Right renal pelvis (tissue), 4 donors: ENCODE data around the gene IER2. TPM values are rescaled to one million over a fixed set of nuclear protein-coding genes. Genes with fewer than 3 reads are reported as not detected.

Source experiments
- DNase-seq, 4 donors: peaks; one replicate each; pipeline ENCODE4 v3.0.0-alpha.2; 2013; ENCODE audit warnings: low read depth in 4 of 4, low spot score in 3 of 4, missing footprints in 1 of 4
- polyA plus RNA-seq, 4 donors: library from polyadenylated mRNA; unstranded; fragments of 120-200 nt; gene quantifications; one replicate each; pipeline ENCODE4 v1.2.1, GENCODE V29; 2013; ENCODE audit not compliant: insufficient read length in 4 of 4

IER2 gene
- polyA plus RNA-seq, 4 donors = 65.7 to 146 (median 88.8) TPM

DNA sequence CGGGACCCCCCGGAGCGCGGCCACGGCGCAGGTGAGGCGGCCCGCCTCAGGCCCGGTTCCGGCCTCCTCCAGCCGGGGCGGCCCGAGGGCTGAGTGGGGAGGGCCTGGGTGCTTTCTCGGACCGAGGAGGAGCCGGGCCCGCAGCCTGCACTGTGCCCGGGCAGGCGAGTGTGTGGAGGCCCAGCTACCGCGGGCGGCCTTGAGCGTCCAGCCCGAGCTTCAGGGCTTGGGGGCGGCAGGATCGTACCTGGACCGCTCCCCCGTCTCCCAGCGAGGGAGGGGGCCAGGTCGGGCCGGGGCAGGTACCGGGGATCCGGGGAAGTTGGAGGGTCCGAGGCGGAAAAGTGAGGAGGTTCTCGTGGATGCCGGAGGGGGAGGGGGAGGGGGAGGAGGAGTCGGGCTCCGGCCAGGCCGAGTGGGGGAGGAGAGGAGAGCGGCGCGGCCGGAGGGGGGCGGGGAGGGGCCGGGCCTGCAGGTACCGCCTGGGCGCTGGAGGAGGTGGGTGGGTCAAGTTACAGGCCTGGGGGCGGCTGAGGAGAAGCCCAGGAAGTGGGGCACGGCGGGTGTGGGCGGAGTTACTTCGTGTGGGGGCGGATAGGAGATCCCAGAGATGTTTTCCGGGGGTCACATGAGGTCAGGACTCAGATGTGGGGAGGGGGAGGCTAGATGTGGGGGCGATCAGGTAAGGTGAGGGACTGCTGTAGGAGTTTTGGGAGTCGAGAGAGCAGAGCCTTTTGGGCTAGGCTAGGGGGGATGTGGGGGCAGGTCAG lies 31.6 kb upstream of the IER2 start:
- peak in 1 of 4 donors; percentile 70 for DNase-seq

DNA sequence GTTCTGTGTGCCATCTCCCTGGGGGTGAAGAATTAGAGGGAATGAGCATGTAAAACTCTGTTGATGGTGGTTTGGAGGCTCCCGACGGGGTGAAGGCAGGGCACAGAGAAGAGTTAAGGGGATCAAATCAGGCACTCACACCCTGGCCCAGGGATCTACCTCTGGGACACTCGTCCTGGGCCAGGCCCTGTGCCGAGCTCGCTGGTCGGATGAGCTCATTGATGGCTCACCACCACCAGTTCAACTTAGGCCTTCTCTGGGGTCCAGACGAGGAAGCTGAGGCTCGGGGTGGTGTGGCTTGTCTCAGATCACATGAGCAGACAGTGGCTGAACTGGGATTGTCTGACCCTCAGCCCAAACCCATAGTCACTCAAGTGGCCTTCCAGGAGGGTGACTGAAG lies 30.6 kb upstream of the IER2 start:
- no peak for DNase-seq

DNA sequence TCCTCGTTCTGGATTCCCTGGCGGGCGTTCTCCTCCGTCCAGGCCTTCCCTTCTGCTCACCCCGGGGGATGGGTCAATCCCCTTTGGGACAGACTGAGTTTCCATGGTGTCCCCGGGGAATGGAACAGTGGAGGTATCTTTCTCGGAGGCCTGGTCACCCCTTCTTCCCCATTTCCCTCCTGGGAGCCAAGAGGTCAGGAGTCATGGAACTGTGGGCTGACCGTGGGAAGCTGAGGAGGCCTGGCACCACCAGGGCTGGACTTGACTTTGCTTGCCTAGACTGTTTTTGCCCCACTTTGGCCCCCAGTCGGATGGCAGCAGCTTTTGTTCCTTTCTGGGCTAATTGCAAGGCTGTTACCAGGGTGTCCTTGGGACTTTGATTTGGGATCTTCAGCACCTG lies 30.2 kb upstream of the IER2 start:
- no peak for DNase-seq

DNA sequence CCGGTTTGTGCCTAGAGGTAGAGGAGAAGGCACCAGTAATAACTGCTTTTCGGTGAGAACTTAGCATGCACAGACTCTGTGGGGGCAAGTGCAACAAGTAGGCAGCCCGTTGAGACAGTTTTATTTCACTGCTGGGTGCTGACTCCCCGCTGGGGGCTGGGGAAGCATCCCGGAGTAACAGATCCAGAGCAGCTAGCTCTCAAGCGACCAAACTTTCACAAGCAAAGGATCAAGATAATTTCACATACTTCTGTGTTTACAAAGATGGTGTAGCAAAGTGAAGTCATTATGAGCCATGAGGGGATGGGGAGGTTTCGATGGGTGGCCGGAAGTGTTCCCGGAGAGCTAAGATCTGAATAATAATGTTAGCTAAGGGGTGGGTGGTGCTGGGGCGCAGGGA lies 29.4 kb upstream of the IER2 start:
- no peak for DNase-seq

DNA sequence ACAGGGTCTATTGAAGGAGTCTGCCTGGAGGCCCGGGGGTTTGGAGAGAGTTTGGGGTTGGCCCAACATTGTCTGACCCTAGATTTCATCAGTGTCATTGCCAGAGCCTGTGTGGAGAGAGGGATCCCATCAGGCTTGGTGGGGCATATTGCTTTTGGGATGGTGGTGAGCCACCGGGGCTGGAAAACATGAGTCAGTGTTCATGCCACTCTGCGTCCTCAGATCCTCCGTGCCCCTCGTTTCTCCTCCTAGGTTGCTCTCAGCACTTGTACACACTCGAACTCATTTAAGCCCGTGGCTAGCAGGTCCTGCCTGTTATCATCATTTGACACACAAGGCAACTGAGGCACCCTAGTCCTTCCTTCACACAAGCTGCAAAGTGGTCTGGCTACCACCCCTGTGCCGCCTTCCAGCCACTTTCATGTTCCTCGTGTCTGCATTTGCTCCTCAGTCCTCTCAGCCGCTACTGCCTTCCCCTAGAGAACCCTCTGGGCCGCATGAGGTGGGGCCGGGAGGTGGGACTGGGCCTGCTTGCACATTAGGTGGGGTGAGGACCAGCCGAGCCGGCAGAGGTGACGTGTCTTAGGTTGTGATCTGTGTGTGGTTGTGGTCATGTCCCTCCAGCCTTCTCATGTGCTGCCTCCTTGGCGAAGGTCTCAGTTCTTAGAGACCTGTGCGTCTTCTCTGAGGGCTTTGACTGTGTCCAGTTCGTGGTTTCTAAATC lies 28.5 kb upstream of the IER2 start:
- no peak for DNase-seq

DNA sequence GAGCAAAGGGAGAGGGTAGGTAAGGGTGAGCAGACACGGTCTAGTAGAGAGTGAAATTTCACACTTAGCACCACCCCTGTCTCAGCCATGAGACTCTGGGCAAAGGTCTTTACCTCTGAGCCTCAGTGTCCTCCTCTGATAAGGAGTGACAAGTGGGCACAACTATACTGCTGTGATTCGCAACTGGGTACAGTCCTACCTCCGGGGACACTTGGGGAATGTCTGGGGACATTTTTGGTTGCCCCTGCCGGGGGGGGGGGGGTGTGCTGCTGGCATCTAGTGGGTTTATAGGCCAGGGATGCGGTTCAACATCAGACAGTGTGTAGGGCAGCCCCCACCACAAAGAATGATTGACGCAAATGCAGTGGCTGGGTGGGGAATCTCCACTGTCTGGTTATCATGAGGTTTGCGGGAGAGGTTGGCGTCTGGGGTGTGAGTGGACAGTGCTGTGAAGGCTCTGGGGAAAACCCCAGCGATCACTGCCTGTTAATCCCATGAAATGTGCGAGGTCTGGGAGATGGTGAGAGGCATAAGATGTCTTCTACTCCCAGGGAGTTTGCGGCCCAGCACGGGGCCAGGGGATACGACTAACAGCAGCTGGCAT lies 27.8 kb upstream of the IER2 start:
- DNase-seq = no peak

DNA sequence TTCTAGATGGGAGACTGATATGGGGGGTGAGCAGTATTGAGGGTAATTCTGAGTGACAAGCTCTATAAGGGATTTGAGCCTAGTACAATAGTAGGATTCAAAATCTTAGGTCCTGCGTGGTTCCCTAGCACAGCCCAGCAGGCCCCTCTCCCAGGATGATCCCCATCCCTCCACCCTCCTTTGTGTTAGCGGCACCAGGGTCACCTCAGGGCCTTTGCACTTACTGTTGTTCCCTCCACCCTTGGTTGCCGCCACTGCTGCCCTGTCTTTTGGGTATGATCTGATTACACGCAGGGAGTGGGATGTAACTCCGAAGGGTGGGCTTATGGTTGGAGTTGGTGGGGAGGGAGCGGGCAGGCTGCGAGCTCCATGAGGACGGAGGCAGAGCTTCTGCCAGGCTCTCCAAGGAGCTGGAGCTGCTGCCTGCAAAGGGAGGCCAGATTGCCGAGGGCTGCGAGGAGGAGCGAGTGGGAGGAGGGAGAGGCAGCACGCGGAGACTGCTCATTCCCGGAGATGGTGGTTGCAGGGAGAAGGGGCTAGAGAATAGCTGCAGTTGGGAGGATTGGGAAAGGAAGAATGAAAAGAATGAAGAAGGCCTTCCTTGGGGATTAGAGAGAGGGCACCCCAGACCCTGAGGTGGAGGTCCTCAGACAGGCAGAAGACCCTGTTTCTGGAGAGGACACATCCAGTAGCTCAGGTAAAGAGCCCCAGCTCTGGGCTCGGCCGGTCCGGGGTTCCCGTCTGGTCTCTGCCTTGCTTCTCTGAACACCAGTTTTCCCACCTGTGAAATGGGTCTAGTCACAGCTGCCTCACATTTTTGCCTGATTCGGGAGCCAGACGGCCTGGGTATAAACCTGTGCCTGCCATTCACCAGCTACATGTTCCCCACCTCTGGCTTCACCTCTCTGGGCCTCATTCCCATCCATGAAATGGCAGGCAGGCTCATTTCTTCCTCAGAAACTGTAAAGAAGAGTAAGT lies 26.9 kb upstream of the IER2 start:
- no peak for DNase-seq

DNA sequence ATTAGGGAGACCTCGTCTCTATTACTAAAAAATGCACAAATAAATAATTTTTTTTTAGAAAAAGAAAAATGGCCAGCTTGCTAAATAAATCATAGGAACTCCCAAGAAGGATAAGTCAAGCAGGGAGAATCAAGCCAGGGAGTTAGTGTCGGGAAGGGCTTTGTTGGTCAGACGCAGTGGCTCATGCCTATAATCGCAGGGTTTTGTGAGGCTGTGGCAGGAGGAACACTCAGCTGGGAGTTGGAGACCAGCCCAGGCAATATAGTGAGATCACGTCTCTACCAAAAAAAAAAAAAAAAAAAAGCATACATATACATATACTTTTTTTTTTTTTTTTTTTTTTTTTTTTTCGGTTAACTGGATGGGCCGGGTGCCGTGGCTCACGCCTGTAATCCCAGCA lies 23.2 kb upstream of the IER2 start:
- no peak for DNase-seq

DNA sequence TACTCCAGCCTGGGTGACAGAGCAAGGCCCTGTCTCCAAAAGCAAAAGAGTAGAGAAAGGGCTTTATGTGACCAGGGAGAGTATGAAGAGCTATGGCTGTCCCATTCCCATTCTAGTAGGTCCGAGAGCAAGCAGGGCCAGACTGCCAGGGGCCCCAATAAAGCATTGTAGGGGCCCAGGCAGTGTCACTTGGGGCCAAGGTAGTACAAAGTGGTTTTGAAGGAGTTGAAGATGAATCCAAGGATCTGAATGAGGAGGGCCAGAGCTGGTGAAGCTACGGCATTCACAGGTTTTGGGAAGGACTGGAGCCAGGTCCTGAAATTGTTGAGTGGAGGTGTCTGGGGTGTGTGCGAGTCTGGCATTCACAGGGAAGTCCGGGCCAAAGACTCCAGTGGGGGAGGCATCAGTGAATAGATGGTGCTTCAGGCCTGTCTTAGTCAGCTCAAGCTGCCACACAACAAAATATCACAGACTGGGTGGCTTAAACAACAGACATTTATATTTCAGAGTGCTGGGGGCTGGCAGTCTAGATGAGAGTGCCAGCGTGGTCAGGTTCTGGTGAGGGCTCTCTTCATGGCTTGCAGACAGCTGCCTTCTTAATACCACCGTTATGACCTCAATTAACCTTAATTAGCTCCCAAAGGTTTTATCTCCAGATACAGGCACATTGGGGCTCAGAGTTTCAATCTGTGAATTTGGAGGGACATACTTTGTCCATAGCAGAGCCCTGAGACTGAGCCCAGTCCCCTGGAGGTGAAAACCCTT lies 22.2 kb upstream of the IER2 start:
- DNase-seq = no peak

DNA sequence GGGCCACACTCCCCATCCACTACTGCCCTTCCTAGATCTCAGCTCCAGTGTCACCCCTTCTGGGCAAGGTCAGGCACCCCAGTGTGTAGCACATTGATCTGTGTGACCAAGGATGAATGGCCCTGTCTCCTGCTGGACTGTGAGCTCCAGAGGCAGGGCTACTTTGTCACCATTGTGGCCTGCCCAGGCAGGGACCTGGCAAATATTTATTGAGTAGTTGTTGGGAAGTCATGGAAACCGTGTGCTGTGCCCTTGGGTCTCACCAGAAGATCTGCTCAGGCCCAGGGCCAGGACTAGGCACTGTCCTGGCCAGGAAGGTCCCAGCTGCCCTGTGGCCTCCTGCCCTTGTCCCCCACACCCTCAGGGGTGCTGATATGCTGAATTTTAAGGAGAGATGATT lies 21.6 kb upstream of the IER2 start:
- no peak for DNase-seq

DNA sequence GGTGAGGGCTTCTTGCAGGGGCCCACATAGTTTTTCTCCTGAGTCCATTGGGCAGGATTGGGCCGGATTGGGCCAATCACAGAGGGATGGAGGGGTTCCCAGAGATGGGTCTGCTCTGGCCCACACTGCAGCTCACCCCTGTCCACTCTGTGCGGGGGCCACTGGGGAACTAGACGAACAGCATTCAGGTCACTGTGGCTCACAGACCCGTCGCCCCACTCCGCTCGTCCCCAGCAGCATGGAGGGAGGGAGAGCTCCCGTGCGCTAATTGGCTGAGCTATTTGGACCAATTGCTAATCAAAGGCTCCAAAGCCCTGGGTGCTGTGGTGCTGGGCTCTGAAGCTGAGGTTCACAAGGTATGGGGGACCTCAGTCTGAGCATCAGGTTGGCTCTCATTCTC lies 20.8 kb upstream of the IER2 start:
- no peak for DNase-seq

DNA sequence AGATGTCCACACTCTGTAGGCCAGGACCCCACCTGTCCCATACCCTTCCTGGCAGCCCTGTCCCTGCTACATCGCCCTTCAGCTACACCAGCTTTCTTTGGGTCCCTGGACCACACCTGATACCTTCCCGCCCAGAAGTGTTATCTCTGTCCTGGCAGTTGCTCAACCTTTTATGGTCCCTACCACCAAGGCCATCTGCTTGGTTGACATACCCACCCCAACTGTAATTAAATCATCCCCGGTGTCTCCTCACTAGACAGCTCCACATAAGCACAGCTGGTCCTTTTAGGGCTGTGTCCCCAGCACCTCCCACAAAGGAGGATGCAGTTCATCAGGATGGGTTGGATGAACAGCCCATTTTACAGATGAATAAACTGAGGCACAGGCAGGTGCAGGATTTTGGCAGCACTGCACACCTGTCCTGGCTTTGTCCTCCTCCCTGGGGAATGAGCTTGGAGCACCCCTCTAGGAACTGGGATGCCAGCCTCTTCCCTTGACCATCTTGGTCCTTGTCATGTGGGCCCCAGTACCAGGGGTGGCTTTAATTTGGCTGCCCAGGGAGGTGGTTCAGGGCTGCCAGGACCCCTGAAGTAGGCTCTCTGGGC lies 19.2 kb upstream of the IER2 start:
- DNase-seq = no peak

DNA sequence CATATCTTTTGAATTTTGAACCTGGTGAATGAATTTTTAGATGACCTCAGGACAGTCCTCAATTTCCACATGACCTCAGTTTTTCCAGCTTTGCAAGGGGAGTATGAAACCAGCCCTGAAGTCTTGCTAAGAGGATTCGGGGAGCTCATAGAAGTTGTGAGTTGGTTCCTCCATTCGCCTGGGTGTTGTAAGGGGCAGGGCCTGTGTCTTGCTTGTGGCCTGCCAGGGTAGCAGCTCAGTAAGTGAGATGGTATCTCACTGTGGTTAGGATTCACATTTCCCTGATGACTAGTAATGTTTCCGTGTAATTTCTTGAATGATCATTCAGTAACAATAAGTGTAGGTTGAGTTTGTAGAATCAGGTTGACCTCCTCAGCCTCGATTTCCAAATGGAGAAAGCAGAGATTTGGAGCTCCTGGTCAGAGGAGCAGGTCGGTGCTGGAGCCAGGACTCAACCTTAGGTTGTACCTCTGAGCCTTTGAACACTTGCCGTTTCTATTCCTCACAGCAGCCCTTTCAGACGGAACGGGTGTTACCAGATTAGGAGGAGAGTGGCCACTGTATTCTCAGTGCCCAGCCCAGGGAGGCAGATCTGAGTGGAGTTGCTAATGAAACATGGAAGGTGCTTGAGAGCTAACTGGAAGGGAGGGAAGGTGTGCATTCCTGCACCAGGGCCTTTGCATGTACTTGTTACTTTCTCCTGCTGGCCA lies 17.6 kb upstream of the IER2 start:
- DNase-seq = no peak

DNA sequence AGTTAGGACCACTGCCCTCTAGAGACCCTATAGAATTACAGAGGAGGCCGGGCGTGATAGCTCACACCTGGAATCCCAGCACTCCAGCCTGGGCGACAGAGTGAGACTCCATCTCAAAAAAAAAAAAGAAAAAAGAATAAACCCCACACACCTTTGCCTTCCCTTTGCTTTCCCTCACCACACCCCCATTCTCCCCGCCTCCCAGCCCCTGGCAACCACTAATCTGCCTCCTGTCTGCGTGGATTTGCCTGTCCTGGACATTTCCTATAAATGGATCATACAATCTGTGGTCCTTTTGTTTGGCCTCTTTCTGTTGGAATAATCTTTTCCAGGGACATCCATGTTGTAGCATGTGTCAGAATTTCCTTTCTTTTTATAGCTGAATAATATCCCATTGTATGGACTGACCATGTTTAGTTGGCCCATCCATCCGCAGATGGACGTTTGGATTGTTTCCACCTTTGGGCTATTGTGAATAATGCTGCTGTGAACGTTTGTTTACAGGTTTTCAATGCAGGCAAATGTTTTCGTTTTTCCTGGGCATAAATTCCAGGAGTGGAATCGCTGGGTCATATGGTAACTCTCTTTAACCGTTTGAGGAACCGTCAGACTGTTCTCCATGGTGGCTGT lies 16.9 kb upstream of the IER2 start:
- DNase-seq = no peak

DNA sequence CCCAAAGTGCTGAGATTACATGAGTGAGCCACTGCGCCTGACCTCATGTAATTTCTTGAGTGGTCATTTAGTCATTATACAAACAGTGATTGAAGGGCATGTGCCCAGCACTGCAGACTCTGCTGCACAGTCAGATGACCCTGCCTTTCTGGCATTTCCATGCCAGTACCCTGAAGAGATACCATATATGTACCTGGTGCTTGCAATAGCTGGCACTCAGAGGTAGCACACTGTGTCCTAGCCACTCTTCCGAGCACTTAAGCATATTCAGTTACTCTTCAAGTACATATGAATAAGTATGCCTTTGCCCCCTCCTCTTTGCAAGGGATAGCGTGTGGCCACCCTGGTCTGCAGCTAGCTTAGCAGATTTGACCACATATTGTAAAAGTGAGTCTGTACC lies 15.6 kb upstream of the IER2 start:
- no peak for DNase-seq

DNA sequence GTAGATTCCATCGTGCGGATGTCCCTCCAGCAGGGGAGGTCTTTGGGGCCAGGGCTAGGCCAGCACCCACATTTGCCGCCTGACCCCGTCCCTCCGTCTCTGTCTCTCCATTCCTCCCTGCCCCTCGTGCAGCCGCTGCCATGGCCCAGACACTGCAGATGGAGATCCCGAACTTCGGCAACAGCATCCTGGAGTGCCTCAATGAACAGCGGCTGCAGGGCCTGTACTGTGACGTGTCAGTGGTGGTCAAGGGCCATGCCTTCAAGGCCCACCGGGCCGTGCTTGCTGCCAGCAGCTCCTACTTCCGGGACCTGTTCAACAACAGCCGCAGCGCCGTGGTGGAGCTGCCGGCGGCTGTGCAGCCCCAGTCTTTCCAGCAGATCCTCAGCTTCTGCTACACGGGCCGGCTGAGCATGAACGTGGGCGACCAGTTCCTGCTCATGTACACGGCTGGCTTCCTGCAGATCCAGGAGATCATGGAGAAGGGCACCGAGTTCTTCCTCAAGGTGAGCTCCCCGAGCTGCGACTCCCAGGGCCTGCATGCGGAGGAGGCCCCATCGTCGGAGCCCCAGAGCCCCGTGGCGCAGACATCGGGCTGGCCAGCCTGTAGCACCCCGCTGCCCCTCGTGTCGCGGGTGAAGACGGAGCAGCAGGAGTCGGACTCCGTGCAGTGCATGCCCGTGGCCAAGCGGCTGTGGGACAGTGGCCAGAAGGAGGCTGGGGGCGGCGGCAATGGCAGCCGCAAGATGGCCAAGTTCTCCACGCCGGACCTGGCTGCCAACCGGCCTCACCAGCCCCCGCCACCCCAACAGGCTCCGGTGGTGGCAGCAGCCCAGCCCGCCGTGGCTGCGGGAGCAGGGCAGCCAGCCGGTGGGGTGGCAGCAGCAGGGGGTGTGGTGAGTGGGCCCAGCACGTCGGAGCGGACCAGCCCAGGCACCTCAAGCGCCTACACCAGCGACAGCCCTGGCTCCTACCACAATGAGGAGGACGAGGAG lies 14.8 kb upstream of the IER2 start:
- no peak for DNase-seq

DNA sequence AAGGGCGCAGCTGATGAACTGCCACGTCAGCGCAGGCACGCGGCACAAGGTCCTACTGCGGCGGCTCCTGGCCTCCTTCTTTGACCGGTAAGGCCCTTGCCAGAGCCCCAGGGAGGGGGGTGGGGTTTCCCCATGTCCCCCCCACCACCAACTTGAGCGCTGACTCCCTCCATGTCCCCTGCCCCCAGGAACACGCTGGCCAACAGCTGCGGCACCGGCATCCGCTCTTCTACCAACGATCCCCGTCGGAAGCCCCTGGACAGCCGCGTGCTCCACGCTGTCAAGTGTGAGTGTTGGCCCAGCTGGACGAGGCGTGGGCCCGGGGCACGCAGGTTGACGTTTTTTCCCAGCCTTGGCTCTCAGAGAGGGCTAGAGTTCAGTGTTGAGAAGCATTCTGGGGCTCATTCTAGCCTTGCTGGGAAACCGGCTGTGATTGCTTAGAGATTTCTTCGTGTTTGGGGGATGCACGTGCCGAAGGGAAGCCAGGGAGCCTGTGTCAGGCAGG lies 12.9 kb upstream of the IER2 start:
- DNase-seq = no peak
